Keratinocyte (primary cell): Measurements from ENCODE around the gene CASR.

ENCODE experiments used
- EZH2 ChIP-seq: IDR thresholded peaks from one replicate; pipeline ENCODE4 v1.6.1; 2012; ENCODE audit warnings: inconsistent platforms, mild to moderate bottlenecking, low read length, moderate library complexity
- TF ChIP-seq, protein P1 (sequence below), 3 experiments: IDR thresholded peaks in 1 of 3; conservative IDR thresholded peaks in 1 of 3; optimal IDR thresholded peaks in 1 of 3; 2 replicates in 2 of 3; 3 replicates in 1 of 3; pipeline versions ENCODE3 to v1.5.1; 2011; ENCODE audit warnings: low read length in 3 of 3, mild to moderate bottlenecking in 3 of 3, moderate library complexity in 2 of 3, control low read depth in 1 of 3, inconsistent platforms in 1 of 3; ENCODE audit not compliant: insufficient read depth in 2 of 3; ENCODE audit errors: extremely low read depth in 1 of 3

DNA sequence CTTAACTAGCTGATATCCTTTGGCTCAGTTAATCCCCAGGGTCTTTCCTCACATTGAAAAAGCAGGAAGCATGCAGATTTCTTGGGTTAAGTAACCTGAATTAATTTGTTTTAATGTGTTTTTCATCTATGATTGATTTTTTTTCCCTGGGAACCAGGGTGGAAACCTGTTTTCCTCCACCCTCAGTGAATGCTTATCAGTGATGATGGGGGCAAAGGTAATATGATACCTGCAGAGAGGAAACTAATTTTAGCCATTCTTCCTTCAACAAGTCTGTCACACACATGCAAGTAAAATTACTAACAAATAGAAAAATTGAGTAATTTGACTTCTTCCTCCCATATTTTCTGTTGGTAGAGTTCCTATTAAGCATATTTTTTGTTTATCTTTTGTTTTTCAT lies 5.9 kb downstream of the CASR start:
- TF ChIP-seq, protein P1, sequence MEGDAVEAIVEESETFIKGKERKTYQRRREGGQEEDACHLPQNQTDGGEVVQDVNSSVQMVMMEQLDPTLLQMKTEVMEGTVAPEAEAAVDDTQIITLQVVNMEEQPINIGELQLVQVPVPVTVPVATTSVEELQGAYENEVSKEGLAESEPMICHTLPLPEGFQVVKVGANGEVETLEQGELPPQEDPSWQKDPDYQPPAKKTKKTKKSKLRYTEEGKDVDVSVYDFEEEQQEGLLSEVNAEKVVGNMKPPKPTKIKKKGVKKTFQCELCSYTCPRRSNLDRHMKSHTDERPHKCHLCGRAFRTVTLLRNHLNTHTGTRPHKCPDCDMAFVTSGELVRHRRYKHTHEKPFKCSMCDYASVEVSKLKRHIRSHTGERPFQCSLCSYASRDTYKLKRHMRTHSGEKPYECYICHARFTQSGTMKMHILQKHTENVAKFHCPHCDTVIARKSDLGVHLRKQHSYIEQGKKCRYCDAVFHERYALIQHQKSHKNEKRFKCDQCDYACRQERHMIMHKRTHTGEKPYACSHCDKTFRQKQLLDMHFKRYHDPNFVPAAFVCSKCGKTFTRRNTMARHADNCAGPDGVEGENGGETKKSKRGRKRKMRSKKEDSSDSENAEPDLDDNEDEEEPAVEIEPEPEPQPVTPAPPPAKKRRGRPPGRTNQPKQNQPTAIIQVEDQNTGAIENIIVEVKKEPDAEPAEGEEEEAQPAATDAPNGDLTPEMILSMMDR (optimal IDR thresholded peaks at IDR 0.05 in 1 of 3, IDR thresholded peaks at IDR 0.05 in 1 of 3, conservative IDR thresholded peaks at IDR 0.05 in 1 of 3; ENCODE audit: extremely low read depth in 1 of 3, insufficient read depth in 2 of 3, low read length in 3 of 3), result no peak
- no peak for TF ChIP-seq EZH2
